ACHN (cell line): Measurements from ENCODE around the gene RYR3.

Experiments used
- DNase-seq: peaks from one replicate; pipeline ENCODE4 v3.0.0-alpha.2; 2015
- in situ Hi-C: cut with HindIII; loops from 2 replicates; pipeline ENCODE4 v1.10.0; 2017; ENCODE audit warnings: low sequenced_read_pairs, low pct_ligation_motif_present, low pct_unique_long_range_greater_than_20kb

The RYR3 gene

GRCh38 chr15:33371159-33371558 is 60.4 kb downstream of the RYR3 start:
- in situ Hi-C loops = no loop called here
- DNase-seq = no peak

GRCh38 chr15:33374226-33374914 is 63.6 kb downstream of the RYR3 start:
- DNase-seq = no peak
- in situ Hi-C loops = no loop called here

- in situ Hi-C loops = no loop called here
- no peak for DNase-seq
These were observed 64.5 kb downstream of the RYR3 start for GRCh38 chr15:33375236-33375635.

GRCh38 chr15:33377204-33377603 is 66.4 kb downstream of the RYR3 start:
- in situ Hi-C loops = no loop called here
- no peak for DNase-seq

DNA sequence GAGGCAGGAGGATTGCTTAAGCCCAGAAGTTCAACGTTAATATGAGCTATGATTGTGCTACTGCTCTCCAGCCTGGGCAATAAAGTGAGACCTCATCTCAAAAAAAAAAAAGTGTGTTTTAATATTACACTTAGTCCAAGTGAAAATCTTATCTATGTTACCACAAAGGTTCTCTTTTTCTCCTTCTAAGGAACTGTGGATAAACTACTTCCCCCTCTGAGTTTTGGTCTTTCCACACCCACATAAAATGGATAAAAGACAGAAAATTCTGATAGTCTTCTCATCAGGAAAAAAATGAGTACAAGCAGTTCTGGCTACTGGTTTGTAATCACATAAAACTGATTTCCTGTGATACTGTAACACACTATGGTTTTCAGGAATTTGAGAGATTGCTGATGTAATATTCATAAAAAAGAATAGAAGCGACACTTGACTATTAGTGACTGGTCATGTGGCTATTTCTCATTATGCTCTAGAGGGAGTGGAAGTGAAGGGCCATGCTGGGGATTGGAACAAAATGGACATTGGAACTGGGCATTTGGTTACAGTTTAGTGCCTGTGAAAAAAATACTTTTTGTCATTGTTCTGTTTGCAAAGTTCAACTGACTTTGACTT is 68.2 kb downstream of the RYR3 start:
- in situ Hi-C loops = no loop called here
- DNase-seq = no peak

- no peak for DNase-seq
- in situ Hi-C loops = no loop called here
These were observed 69.6 kb downstream of the RYR3 start for GRCh38 chr15:33380406-33380805.

GRCh38 chr15:33382491-33382890 is 71.7 kb downstream of the RYR3 start:
- DNase-seq = no peak
- in situ Hi-C loops = no loop called here

DNA sequence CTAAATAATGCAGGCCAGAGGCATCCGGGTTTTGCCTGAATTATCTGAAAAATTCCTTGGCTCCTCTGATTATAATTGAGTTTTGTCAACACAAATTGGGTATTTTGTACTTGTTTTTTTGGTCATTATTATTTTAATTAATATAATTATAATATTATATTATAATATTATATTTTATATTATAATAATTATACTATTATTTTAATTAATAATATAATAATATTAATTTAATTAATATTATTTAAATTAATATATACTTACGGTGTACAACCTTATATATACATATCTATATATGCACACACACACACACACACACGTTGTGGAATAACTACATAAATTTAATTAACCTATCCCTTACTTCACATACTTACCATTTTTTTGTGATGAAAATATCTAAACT is 73.5 kb downstream of the RYR3 start:
- no peak for DNase-seq
- in situ Hi-C loops = no loop called here

- in situ Hi-C loops = no loop called here
- no peak for DNase-seq
These were observed 81.7 kb downstream of the RYR3 start for GRCh38 chr15:33392453-33392852.

- in situ Hi-C loops = no loop called here
- no peak for DNase-seq
These were observed 82.8 kb downstream of the RYR3 start for GRCh38 chr15:33393546-33393945.

DNA sequence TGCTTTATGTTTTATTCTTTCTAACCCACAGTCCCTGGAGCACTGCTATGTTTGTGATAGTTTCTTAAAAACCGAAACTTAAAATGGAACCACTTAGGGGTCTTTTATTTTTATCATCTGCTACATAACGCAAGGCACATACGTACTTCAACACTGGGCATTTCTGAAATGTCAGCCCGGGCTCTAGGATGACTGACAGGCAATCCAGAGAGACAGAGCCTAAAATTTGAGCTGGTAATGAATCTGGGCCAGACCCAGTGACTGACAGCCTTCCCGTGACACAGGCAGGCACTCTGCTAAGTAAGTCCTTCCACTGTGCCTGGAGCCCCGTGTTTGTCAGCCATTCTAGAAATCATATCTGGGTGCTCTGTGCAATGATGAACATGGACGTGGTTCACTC is 84.6 kb downstream of the RYR3 start:
- in situ Hi-C loops = no loop called here
- no peak for DNase-seq

GRCh38 chr15:33395846-33396245 is 85.1 kb downstream of the RYR3 start:
- in situ Hi-C loops = no loop called here
- DNase-seq = no peak

DNA sequence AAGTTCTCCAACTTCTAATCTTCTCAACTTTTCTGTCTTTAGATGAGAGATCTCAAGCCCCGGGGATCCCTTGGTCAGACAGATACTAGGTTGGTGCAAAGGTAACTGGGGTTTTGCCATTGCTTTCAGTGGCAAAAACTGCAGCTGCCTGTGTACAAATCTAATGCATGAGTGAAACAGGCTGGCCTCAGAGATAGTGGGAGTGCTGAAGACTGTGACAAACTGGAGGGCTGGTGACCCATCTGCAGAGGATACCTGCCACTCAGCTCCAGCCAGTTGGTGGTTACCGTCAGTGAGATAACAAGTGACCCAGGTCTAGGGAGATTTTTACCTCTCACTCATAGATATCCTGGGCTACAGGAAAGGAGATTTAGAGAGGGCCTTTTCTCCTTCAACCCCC is 85.7 kb downstream of the RYR3 start:
- DNase-seq = no peak
- in situ Hi-C loops = no loop called here

DNA sequence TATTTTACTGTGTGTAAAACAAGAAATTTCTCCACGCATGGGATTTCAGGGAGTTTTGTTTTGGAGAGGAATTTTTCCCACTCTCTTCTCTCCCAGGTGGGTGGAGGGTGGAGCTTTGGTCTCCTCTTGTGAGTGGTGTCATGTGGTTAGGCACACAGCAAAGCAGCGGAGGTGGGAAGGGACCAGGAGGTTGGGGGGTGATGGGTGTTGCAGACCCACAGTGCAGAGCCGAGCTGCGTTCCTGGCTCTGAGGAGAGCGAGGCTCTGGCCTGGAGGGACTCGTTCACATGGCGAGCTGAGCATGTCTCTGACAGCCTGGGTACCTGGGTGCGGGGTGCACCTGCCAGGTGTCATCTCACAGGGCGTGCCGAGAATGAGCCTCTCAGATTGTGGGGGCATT is 87.8 kb downstream of the RYR3 start:
- DNase-seq = no peak
- in situ Hi-C loops = no loop called here

GRCh38 chr15:33400941-33401340 is 90.2 kb downstream of the RYR3 start:
- DNase-seq = no peak
- in situ Hi-C loops = no loop called here

GRCh38 chr15:33402600-33402999 is 91.8 kb downstream of the RYR3 start:
- in situ Hi-C loops = no loop called here
- DNase-seq = no peak

- in situ Hi-C loops = no loop called here
- DNase-seq = no peak
These were observed 94.3 kb downstream of the RYR3 start for GRCh38 chr15:33405096-33405495.

DNA sequence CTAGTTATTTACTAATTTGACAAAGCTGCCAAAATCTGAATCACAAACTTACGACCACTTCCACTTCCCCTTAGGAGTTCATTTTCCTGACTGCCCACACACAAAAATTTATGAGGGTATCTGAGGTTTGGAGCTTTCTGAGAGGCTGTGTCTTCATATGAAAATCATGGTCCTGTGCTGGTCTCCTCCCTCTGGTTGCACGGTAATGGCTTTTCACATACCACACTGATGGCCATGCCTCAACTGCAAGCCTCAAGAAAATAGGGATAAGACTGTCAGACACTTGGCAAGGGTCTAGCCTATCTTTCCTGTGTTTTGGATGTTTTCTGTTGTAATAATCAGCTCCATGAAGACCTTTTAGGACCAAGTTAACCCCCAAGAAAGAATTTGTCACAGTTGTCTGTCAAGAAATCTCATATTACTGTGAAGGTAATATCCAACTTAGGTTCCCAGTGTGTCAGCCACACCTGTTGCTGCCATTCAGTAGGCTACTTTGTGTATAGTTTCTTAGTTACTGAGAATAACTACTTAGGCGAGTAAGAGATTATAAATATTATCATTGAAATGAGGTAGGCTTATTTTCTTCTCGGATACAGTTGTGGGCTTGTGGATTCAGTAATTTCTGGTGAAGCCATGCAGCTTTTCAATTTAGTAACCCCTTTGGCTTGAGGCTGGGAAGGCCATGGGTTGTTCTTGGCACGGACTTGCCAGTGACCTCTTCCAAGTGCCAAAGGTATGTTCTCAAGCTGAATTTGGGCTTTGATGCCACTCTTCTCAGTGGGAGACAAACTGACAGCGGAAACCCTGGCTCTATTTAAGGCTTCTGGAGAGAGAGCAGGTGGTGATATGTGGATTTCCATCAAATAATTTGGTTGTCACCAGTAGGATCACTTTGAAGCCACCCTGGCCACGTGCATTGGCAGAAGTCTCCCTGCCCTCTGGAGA is 101.1 kb downstream of the RYR3 start:
- no peak for DNase-seq
- in situ Hi-C loops = no loop called here

- in situ Hi-C loops = no loop called here
- no peak for DNase-seq
These were observed 108.9 kb downstream of the RYR3 start for GRCh38 chr15:33419701-33420100.
